Cardiac muscle cell (in vitro differentiated cells and primary cell): ENCODE data around the gene G6PC3. TPM values are rescaled to one million over a fixed set of nuclear protein-coding genes. Genes with fewer than 3 reads are reported as not detected.

Experiments used
- DNase-seq, 2 donors: peaks; one replicate each; pipeline versions ENCODE4 v3.0.0 to v3.0.0-alpha.2; 2010 to 2017; ENCODE audit warnings: low read depth in 1 of 2, low spot score in 1 of 2
- H3K27ac ChIP-seq: fragments of 200-600 bp; sonication (generic); 2 replicates; pipeline ENCODE4 v1.5.1; 2016
- H3K27me3 ChIP-seq: fragments of 200-600 bp; sonication (generic); 2 replicates; pipeline ENCODE4 v1.6.0; 2016; ENCODE audit warnings: control low read depth
- H3K36me3 ChIP-seq: fragments of 200-600 bp; sonication (generic); 2 replicates; pipeline ENCODE4 v1.5.1; 2016; ENCODE audit warnings: control low read depth
- H3K4me1 ChIP-seq: fragments of 200-600 bp; sonication (generic); 2 replicates; pipeline ENCODE4 v1.8.1; 2017; ENCODE audit warnings: low read depth, mild to moderate bottlenecking, mixed run types
- H3K4me3 ChIP-seq: fragments of 200-600 bp; sonication (generic); 2 replicates; pipeline ENCODE4 v1.5.1; 2016; ENCODE audit warnings: mild to moderate bottlenecking
- H3K9me3 ChIP-seq: fragments of 200-600 bp; sonication (generic); 2 replicates; pipeline ENCODE4 v1.5.1; 2017; ENCODE audit warnings: low read depth, mild to moderate bottlenecking, control low read depth
- CTCF ChIP-seq: IDR thresholded peaks from 2 replicates; pipeline ENCODE4 v1.5.1; 2012; ENCODE audit warnings: low read depth, mild to moderate bottlenecking, low read length
- polyA plus RNA-seq: library from polyadenylated mRNA; unstranded; fragments of >200 nt; fragmentation: Nextera tagmentation; extraction: Ambion mirVana; gene quantifications from 2 replicates; pipeline ENCODE4 v1.2.1, GENCODE V29; 2016
- total RNA-seq: library from RNA; depleted of rRNA; stranded (reverse); fragments of >200 nt; gene quantifications from 2 replicates; pipeline ENCODE4 v1.2.3, GENCODE V29; 2016

Gene G6PC3
- total and polyA plus RNA-seq, 2 experiments from 2014 or later, result 93.1 to 234 TPM

- H3K4me3 ChIP-seq, result no peak overlapping the region
These were observed 11.1 kb downstream of the G6PC3 start for GRCh38 chr17:44081681-44082080.

GRCh38 chr17:44082256-44082927 lies 11.9 kb downstream of the G6PC3 start:
- Histone ChIP-seq H3K9me3 (no peaks in the 10 kb centered on the region), H3K27ac (no peak overlapping the region), H3K4me1 (peaks cover 3% of the 10 kb centered on the region), H3K27me3 (no peaks in the 10 kb centered on the region), H3K4me3 (no peak overlapping the region), H3K36me3 (peaks cover 31% of the 10 kb centered on the region)
- DNase-seq, result no peak
- TF ChIP-seq CTCF, result no peak

More at GRCh38 chr17:44081681-44082080, 11.1 kb downstream of the G6PC3 start:
- no peak overlapping the region for H3K27ac ChIP-seq
- no peaks in the 10 kb centered on the region for H3K27me3 ChIP-seq
- peaks cover 35% of the 10 kb centered on the region for H3K36me3 ChIP-seq
- TF ChIP-seq CTCF, result no peak
- no peaks in the 10 kb centered on the region for H3K9me3 ChIP-seq
- no peak for DNase-seq
- no peaks in the 10 kb centered on the region for H3K4me1 ChIP-seq

- Histone ChIP-seq H3K4me1 (peaks cover 7% of the 10 kb centered on the region), H3K4me3 (no peak overlapping the region), H3K27ac (no peak overlapping the region), H3K36me3 (peaks cover 28% of the 10 kb centered on the region), H3K27me3 (no peaks in the 10 kb centered on the region), H3K9me3 (no peaks in the 10 kb centered on the region)
- no peak for DNase-seq
- TF ChIP-seq CTCF, result peak; percentile 11
These were observed 12.8 kb downstream of the G6PC3 start for GRCh38 chr17:44083250-44083849.

DNA sequence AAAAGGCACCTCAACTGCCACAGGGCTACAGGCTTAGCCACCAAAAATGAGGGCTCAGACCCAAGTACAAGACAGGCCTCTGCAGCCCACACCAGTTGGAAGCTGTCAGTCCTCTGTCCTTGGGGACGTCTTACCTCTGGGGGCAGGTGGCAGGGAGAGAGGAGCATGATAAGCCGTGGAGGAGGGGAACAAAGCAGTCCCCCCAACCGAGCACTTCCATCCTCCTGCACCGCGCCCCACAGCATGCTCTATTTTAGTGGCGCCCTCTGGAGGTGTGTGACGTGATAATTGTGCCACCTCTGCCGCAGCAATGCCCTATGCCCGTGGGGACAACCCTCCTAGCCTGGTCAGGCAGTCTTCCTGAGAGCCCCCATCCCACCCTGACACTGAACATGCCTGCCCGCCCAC lies 13.6 kb downstream of the G6PC3 start:
- H3K27me3 ChIP-seq, result no peaks in the 10 kb centered on the region
- H3K9me3 ChIP-seq, result no peaks in the 10 kb centered on the region
- no peak overlapping the region for H3K4me3 ChIP-seq
- peak; percentile 27 for TF ChIP-seq CTCF
- peaks cover 26% of the 10 kb centered on the region for H3K36me3 ChIP-seq
- H3K27ac ChIP-seq, result peak overlapping the region; percentile 39
- H3K4me1 ChIP-seq, result peaks cover 7% of the 10 kb centered on the region
- no peak for DNase-seq

GRCh38 chr17:44084921-44085320 lies 14.4 kb downstream of the G6PC3 start:
- Histone ChIP-seq H3K36me3 (peaks cover 26% of the 10 kb centered on the region), H3K27ac (peak overlapping the region; percentile 39), H3K4me1 (peaks cover 7% of the 10 kb centered on the region), H3K27me3 (no peaks in the 10 kb centered on the region), H3K4me3 (no peak overlapping the region), H3K9me3 (no peaks in the 10 kb centered on the region)
- DNase-seq, result no peak
- TF ChIP-seq CTCF, result no peak
